Natural killer cell (primary cell): ENCODE measurements around the gene NOP56. TPM values are rescaled to one million over a fixed set of nuclear protein-coding genes. Genes with fewer than 3 reads are reported as not detected.

Experiments
- ATAC-seq, 3 donors: fragments of 150-1000 bp in 2 of 3; fragments of 200-7000 bp in 1 of 3; cut with Tn5 transposase; 1 replicate in 1 of 3; 2 replicates in 2 of 3; pipeline ENCODE4 v1.10.0; 2021; ENCODE audit warnings: mild to moderate bottlenecking in 2 of 3, moderate library complexity in 2 of 3
- DNase-seq, 2 donors: peaks; one replicate each; pipeline versions ENCODE4 v3.0.0 to v3.0.0-alpha.2; 2013 to 2021; ENCODE audit warnings: mixed read lengths in 1 of 2
- H3K27ac ChIP-seq: one replicate; pipeline ENCODE4 v1.5.1; 2013; ENCODE audit warnings: mild to moderate bottlenecking, low read length
- H3K27me3 ChIP-seq: one replicate; pipeline ENCODE4 v1.6.1; 2013; ENCODE audit warnings: low read length; ENCODE audit not compliant: control insufficient read depth, insufficient read depth
- H3K36me3 ChIP-seq: one replicate; pipeline ENCODE4 v1.6.1; 2013; ENCODE audit warnings: low read length; ENCODE audit not compliant: control insufficient read depth, insufficient read depth
- H3K4me1 ChIP-seq: one replicate; pipeline ENCODE4 v1.6.1; 2013; ENCODE audit warnings: low read length; ENCODE audit not compliant: control insufficient read depth, insufficient read depth
- H3K4me3 ChIP-seq: one replicate; pipeline ENCODE4 v1.5.1; 2013; ENCODE audit warnings: low read length
- H3K9me3 ChIP-seq: one replicate; pipeline ENCODE4 v1.6.1; 2013; ENCODE audit warnings: low read length; ENCODE audit not compliant: control insufficient read depth, insufficient read depth
- H3K27ac Mint-ChIP-seq, 2 donors: one replicate each; pipeline ENCODE4 v1.8.0; 2022; ENCODE audit warnings: mild to moderate bottlenecking in 2 of 2, mixed read lengths in 2 of 2, moderate library complexity in 1 of 2
- H3K27me3 Mint-ChIP-seq, 2 donors: one replicate each; pipeline ENCODE4 v1.8.0; 2022; ENCODE audit warnings: low read depth in 2 of 2, mixed read lengths in 2 of 2
- H3K36me3 Mint-ChIP-seq: one replicate; pipeline ENCODE4 v1.8.0; 2022; ENCODE audit warnings: mixed read lengths
- H3K4me1 Mint-ChIP-seq, 2 donors: one replicate each; pipeline ENCODE4 v1.8.0; 2022; ENCODE audit warnings: mixed read lengths in 2 of 2
- H3K4me3 Mint-ChIP-seq: one replicate; pipeline ENCODE4 v1.8.0; 2022; ENCODE audit warnings: mild to moderate bottlenecking, moderate library complexity, mixed read lengths
- H3K9me3 Mint-ChIP-seq, 2 donors: one replicate each; pipeline ENCODE4 v1.8.0; 2022; ENCODE audit warnings: mixed read lengths in 2 of 2
- CTCF ChIP-seq: fragments of 200-600 bp; IDR thresholded peaks from one replicate; pipeline ENCODE4 v1.8.0; 2022; ENCODE audit warnings: antibody characterized with exemption
- whole genome bisulfite sequencing: methylation state at CpG from one replicate; pipeline ENCODE4 v1.1.7; 2013; ENCODE audit warnings: missing lambda C conversion rate; ENCODE audit not compliant: insufficient coverage; 5-methylcytosine and 5-hydroxymethylcytosine counted together
- intact Hi-C: fragments of 100-400 bp; cut with micrococcal nuclease; formaldehyde crosslinking; loops from one replicate; pipeline ENCODE4 v1.14.2; 2022
- total RNA-seq, 4 donors: library from RNA; stranded (reverse); fragments of 120-200 nt in 1 of 4; gene quantifications; one replicate each; pipeline versions ENCODE4 v1.2.3 to v1.2.4, GENCODE V29; 2013 to 2022

NOP56 gene
- total RNA-seq, 3 donors from 2014 or later (not counting 1 experiment from before 2014, with no cell fraction given) = 169 to 216 (median 214) TPM

GRCh38 chr20:2619961-2620595, 32.4 kb upstream of the NOP56 start:
- no peak for TF ChIP-seq CTCF
- 85% methylated on average over 3 of the region's 3 CpGs for WGBS
- intact Hi-C loops = no loop called here

GRCh38 chr20:2624190-2624589, 28.2 kb upstream of the NOP56 start:
- WGBS = 87% methylated on average over 4 of the region's 4 CpGs
- no peak overlapping the region for H3K4me3 ChIP-seq
- no peaks in the 10 kb centered on the region for H3K4me1 ChIP-seq
- Mint-ChIP-seq H3K36me3 (no peaks in the 10 kb centered on the region), H3K4me1 (no peaks in the 10 kb centered on the region), H3K9me3 (peaks cover 2 to 5% of the 10 kb centered on the region in 2 donors), H3K27ac (no peak overlapping the region), H3K27me3 (peaks cover 13 to 30% of the 10 kb centered on the region in 2 donors), H3K4me3 (no peak overlapping the region)
- TF ChIP-seq CTCF = no peak
- ATAC-seq = no peak
- intact Hi-C loops = no loop called here
- H3K27ac ChIP-seq = no peak overlapping the region
- no peak for DNase-seq
- no peaks in the 10 kb centered on the region for H3K27me3 ChIP-seq
- peaks cover 6% of the 10 kb centered on the region for H3K9me3 ChIP-seq
- H3K36me3 ChIP-seq = no peaks in the 10 kb centered on the region

More at GRCh38 chr20:2619961-2620595, 32.4 kb upstream of the NOP56 start:
- Mint-ChIP-seq H3K27ac (no peak overlapping the region), H3K9me3 (no peaks in the 10 kb centered on the region), H3K27me3 (peaks cover 21 to 33% of the 10 kb centered on the region in 2 donors), H3K4me3 (no peak overlapping the region), H3K4me1 (no peaks in the 10 kb centered on the region), H3K36me3 (no peaks in the 10 kb centered on the region)
- H3K36me3 ChIP-seq = no peaks in the 10 kb centered on the region
- H3K27ac ChIP-seq = no peak overlapping the region
- no peaks in the 10 kb centered on the region for H3K4me1 ChIP-seq
- ATAC-seq (no peak), DNase-seq (no peak)
- no peaks in the 10 kb centered on the region for H3K9me3 ChIP-seq
- no peak overlapping the region for H3K4me3 ChIP-seq
- H3K27me3 ChIP-seq = peaks cover 3% of the 10 kb centered on the region

- no peak overlapping the region for H3K4me3 ChIP-seq
- intact Hi-C loops = no loop called here
- no peaks in the 10 kb centered on the region for H3K36me3 ChIP-seq
- H3K27ac ChIP-seq = no peak overlapping the region
- TF ChIP-seq CTCF = no peak
- Mint-ChIP-seq H3K36me3 (no peaks in the 10 kb centered on the region), H3K27ac (no peak overlapping the region), H3K27me3 (peaks cover 9 to 21% of the 10 kb centered on the region in 2 donors), H3K4me1 (no peaks in the 10 kb centered on the region), H3K4me3 (no peak overlapping the region), H3K9me3 (peaks cover 2 to 5% of the 10 kb centered on the region in 2 donors)
- no peaks in the 10 kb centered on the region for H3K27me3 ChIP-seq
- ATAC-seq (no peak), DNase-seq (no peak)
- WGBS = 92% methylated on average over 2 of the region's 2 CpGs
- H3K9me3 ChIP-seq = peaks cover 6% of the 10 kb centered on the region
- no peaks in the 10 kb centered on the region for H3K4me1 ChIP-seq
Observed at GRCh38 chr20:2625062-2625461, 27.4 kb upstream of the NOP56 start.
